Measurements from ENCODE around the gene RABEP2.
"Not testable (repeated sequence)": the region's sequence is repeated elsewhere in the genome, so short reads cannot be mapped to it uniquely, and the experiment has no call there.

Gene RABEP2

DNA sequence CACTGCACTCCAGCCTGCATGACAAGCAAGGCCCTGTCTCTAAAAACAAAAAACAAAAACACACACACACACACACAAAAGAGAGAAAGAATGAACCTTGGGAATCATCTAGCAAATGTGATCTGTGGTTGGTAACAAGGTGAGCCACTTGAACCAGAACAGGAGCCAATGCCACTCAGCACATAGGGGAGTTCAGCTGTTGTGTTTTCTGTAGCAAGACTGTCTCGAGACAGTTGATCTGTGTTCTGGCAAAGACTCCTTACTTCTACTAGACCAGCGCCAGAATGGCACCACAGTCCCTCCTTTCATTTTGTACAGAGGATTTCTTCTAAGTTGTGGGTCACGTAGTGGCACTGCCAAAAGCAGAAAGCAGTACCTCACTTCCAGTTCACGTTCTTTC is 26.1 kb downstream of the RABEP2 start:
- Mint-ChIP-seq H3K36me3 (ENCODE audit: low read depth) (peaks cover 5% of the 10 kb centered on the region), H3K9me3 (no peaks in the 10 kb centered on the region), H3K4me3 (no peak overlapping the region), H3K4me1 (peaks cover 7% of the 10 kb centered on the region), H3K27me3 (ENCODE audit: low read depth, poor library complexity) (peaks cover 3% of the 10 kb centered on the region), H3K27ac (peak overlapping the region; percentile 38)
- TF ChIP-seq, protein P1, sequence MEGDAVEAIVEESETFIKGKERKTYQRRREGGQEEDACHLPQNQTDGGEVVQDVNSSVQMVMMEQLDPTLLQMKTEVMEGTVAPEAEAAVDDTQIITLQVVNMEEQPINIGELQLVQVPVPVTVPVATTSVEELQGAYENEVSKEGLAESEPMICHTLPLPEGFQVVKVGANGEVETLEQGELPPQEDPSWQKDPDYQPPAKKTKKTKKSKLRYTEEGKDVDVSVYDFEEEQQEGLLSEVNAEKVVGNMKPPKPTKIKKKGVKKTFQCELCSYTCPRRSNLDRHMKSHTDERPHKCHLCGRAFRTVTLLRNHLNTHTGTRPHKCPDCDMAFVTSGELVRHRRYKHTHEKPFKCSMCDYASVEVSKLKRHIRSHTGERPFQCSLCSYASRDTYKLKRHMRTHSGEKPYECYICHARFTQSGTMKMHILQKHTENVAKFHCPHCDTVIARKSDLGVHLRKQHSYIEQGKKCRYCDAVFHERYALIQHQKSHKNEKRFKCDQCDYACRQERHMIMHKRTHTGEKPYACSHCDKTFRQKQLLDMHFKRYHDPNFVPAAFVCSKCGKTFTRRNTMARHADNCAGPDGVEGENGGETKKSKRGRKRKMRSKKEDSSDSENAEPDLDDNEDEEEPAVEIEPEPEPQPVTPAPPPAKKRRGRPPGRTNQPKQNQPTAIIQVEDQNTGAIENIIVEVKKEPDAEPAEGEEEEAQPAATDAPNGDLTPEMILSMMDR (IDR thresholded peaks at IDR 0.05): no peak
- no peak for DNase-seq

GRCh38 chr16:28898266-28898665 is 26.8 kb downstream of the RABEP2 start:
- TF ChIP-seq, protein P1 (IDR thresholded peaks at IDR 0.05): no peak
- Mint-ChIP-seq H3K27me3 (ENCODE audit: low read depth, poor library complexity) (peaks cover 3% of the 10 kb centered on the region), H3K9me3 (no peaks in the 10 kb centered on the region), H3K4me3 (no peak overlapping the region), H3K36me3 (ENCODE audit: low read depth) (peaks cover 5% of the 10 kb centered on the region), H3K27ac (peak overlapping the region; percentile 79), H3K4me1 (peaks cover 7% of the 10 kb centered on the region)
- DNase-seq: no peak

DNA sequence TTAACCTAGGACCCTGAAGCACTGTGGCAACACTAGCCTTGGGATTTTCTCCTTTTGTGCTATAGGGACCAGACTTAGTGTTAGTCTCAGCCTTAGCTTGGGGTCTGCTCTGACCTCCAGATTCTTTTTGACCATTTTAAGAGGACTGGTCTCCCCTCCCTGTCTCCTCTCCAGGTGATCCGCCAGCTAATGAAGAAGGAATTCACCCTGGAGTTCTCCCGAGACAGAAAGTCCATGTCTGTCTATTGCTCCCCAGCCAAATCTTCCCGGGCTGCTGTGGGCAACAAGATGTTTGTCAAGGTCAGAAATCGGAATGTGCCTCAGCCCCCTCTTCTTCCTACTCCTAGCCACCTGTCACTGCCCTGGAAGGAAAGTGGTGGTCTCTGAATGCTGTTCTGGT is 27.2 kb downstream of the RABEP2 start:
- peak overlapping the region; percentile 79 for H3K27ac Mint-ChIP-seq
- H3K27me3 Mint-ChIP-seq (ENCODE audit: low read depth, poor library complexity): peaks cover 3% of the 10 kb centered on the region
- no peak for DNase-seq
- peaks cover 5% of the 10 kb centered on the region for H3K36me3 Mint-ChIP-seq (ENCODE audit: low read depth)
- H3K4me3 Mint-ChIP-seq: no peak overlapping the region
- TF ChIP-seq, protein P1 (IDR thresholded peaks at IDR 0.05): no peak
- H3K4me1 Mint-ChIP-seq: peaks cover 7% of the 10 kb centered on the region
- H3K9me3 Mint-ChIP-seq: no peaks in the 10 kb centered on the region

DNA sequence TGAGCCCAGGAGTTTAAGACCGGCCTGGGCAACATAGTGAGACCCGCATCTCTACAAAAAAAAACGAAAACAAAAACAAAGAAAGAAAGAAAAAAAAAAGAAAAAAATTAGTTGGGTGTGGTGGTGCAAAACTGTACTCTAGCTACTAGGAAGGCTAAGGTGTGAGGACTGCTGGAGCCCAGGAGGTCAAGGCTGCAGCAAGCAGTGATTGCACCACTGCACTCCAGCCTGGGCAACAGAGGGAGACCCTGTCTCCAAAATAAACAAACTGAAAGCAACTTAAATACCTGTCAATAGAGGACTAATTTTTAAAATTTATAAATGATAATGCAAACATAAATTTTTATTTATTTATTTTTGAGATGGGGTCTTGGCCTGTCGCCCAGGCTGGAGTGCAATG is 29.4 kb downstream of the RABEP2 start:
- Mint-ChIP-seq H3K36me3 (ENCODE audit: low read depth) (peaks cover 5% of the 10 kb centered on the region), H3K4me1 (peaks cover 13% of the 10 kb centered on the region), H3K9me3 (no peaks in the 10 kb centered on the region), H3K4me3 (no peak overlapping the region), H3K27me3 (ENCODE audit: low read depth, poor library complexity) (no peaks in the 10 kb centered on the region), H3K27ac (no peak overlapping the region)
- no peak for DNase-seq
- TF ChIP-seq, protein P1 (IDR thresholded peaks at IDR 0.05): no peak

DNA sequence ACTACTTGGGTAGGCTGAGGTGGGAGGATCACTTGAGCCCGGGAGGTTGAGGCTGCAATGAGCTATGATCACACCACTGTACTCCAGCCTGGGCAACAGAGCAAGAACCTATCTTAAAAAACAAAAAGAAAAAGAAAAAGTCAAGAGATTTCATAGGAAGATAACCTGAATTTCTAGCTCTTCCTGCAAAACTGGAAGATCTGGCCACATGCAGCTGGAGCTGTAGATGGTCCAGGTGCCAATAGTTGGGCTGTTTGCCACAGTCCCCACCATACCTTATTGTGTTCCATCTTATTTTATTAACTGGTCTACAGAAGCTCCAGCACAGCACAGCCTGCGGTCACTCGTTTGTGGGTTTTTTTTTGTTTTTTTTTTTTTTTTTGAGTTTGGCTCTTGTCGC is 31.7 kb downstream of the RABEP2 start:
- Mint-ChIP-seq H3K4me3 (no peak overlapping the region), H3K9me3 (no peaks in the 10 kb centered on the region), H3K27me3 (ENCODE audit: low read depth, poor library complexity) (no peaks in the 10 kb centered on the region), H3K36me3 (ENCODE audit: low read depth) (peaks cover 5% of the 10 kb centered on the region), H3K27ac (no peak overlapping the region), H3K4me1 (peaks cover 8% of the 10 kb centered on the region)
- no peak for DNase-seq
- TF ChIP-seq, protein P1 (IDR thresholded peaks at IDR 0.05): no peak

- TF ChIP-seq, protein P1 (IDR thresholded peaks at IDR 0.05): no peak
- no peaks in the 10 kb centered on the region for H3K9me3 Mint-ChIP-seq
- no peaks in the 10 kb centered on the region for H3K27me3 Mint-ChIP-seq (ENCODE audit: low read depth, poor library complexity)
- no peaks in the 10 kb centered on the region for H3K36me3 Mint-ChIP-seq (ENCODE audit: low read depth)
- no peak for DNase-seq
- peaks cover 8% of the 10 kb centered on the region for H3K4me1 Mint-ChIP-seq
- no peak overlapping the region for H3K4me3 Mint-ChIP-seq
- peak overlapping the region; percentile 95 for H3K27ac Mint-ChIP-seq
These were observed 32.8 kb downstream of the RABEP2 start for GRCh38 chr16:28891964-28892890.

GRCh38 chr16:28890355-28890754 is 34.7 kb downstream of the RABEP2 start:
- peaks cover 12% of the 10 kb centered on the region for H3K4me1 Mint-ChIP-seq
- not testable (repeated sequence) for H3K9me3 Mint-ChIP-seq; DNase-seq; H3K4me3 Mint-ChIP-seq; H3K27ac Mint-ChIP-seq; H3K36me3 Mint-ChIP-seq (ENCODE audit: low read depth); H3K27me3 Mint-ChIP-seq (ENCODE audit: low read depth, poor library complexity)

Measured in nephron progenitor cell (in vitro differentiated cells).